ENCODE data around the gene NUP62CL.

- TF ChIP-seq EP300 (IDR thresholded peaks at IDR 0.05) (no peak), CTCF (IDR thresholded peaks at IDR 0.05) (no peak), POLR2AphosphoS5 (IDR thresholded peaks at IDR 0.05) (no peak)
Observed at GRCh38 chrX:107226757-107227156, 20.5 kb upstream of the NUP62CL start.

All from suprapubic skin (tissue), 4 donors.